Loucy (cell line): ENCODE measurements around the gene SUPT5H.

Experiments used
- H2AFZ ChIP-seq: fragments of 200-600 bp; sonication (generic); 2 replicates; pipeline ENCODE4 v1.6.0; 2016; ENCODE audit warnings: antibody characterized with exemption, mild to moderate bottlenecking, low read length, moderate library complexity
- H3F3A ChIP-seq: fragments of 200-600 bp; 2 replicates; pipeline ENCODE4 v1.6.0; 2016; ENCODE audit warnings: antibody characterized with exemption, low read depth, mild to moderate bottlenecking
- H3K27me3 ChIP-seq: fragments of 200-600 bp; sonication (generic); 2 replicates; pipeline ENCODE4 v1.6.1; 2014; ENCODE audit warnings: low read length, mild to moderate bottlenecking; ENCODE audit not compliant: insufficient read depth, poor library complexity, severe bottlenecking
- H3K36me3 ChIP-seq: fragments of 200-600 bp; sonication (generic); 2 replicates; pipeline ENCODE4 v1.6.1; 2016; ENCODE audit warnings: low read length; ENCODE audit not compliant: insufficient read depth
- H3K4me1 ChIP-seq: fragments of 200-600 bp; sonication (generic); 2 replicates; pipeline ENCODE4 v1.5.1; 2014; ENCODE audit warnings: low read length, mild to moderate bottlenecking; ENCODE audit not compliant: insufficient read depth, poor library complexity, severe bottlenecking
- H3K4me2 ChIP-seq: fragments of 200-600 bp; sonication (generic); 2 replicates; pipeline ENCODE4 v1.6.0; 2014; ENCODE audit warnings: antibody characterized with exemption, low read length, low read depth, mild to moderate bottlenecking; ENCODE audit not compliant: poor library complexity, severe bottlenecking
- H3K4me3 ChIP-seq: fragments of 200-600 bp; sonication (generic); 2 replicates; pipeline ENCODE4 v1.5.1; 2014; ENCODE audit warnings: low read length, mild to moderate bottlenecking, mixed read lengths; ENCODE audit not compliant: poor library complexity, severe bottlenecking
- H3K79me2 ChIP-seq: fragments of 200-600 bp; sonication (generic); 2 replicates; pipeline ENCODE4 v1.6.1; 2014; ENCODE audit warnings: low read length; ENCODE audit not compliant: insufficient read depth
- H3K9ac ChIP-seq: fragments of 200-600 bp; sonication (generic); 2 replicates; pipeline ENCODE4 v1.6.0; 2014; ENCODE audit warnings: mild to moderate bottlenecking, low read depth, low read length, moderate library complexity; ENCODE audit not compliant: poor library complexity, severe bottlenecking
- H3K9me2 ChIP-seq: fragments of 200-600 bp; sonication (generic); replicated peaks from 2 replicates; pipeline ENCODE4 v1.6.1; 2016; ENCODE audit warnings: low read depth, low read length, mixed read lengths
- H3K9me3 ChIP-seq: fragments of 200-600 bp; sonication (generic); 2 replicates; pipeline ENCODE4 v1.6.1; 2014; ENCODE audit warnings: mild to moderate bottlenecking, antibody characterized with exemption, low read length, low read depth; ENCODE audit not compliant: insufficient read depth
- H4K20me1 ChIP-seq: fragments of 200-600 bp; sonication (generic); 2 replicates; pipeline ENCODE4 v1.6.0; 2014; ENCODE audit warnings: antibody characterized with exemption, low read length, mild to moderate bottlenecking; ENCODE audit not compliant: insufficient read depth, poor library complexity, severe bottlenecking
- CTCF ChIP-seq: fragments of 200-600 bp; sonication (generic); conservative IDR thresholded peaks from 2 replicates; pipeline ENCODE4 v1.5.1; 2014; ENCODE audit warnings: mild to moderate bottlenecking, antibody characterized with exemption, low read length
- EZH2phosphoT487 ChIP-seq: fragments of 200-600 bp; IDR thresholded peaks from 2 replicates; pipeline ENCODE4 v1.6.1; 2018; ENCODE audit warnings: antibody characterized with exemption, mild to moderate bottlenecking, moderate library complexity, borderline replicate concordance

The SUPT5H gene

GRCh38 chr19:39407410-39407659 is 38.0 kb upstream of the SUPT5H start:
- Histone ChIP-seq H2AFZ (peak overlapping the region; percentile 57; the same call in 1 of the 2 replicates), H3K4me1 (peaks cover 46% of the 10 kb centered on the region)

GRCh38 chr19:39407660-39408391 is 37.6 kb upstream of the SUPT5H start:
- Histone ChIP-seq H3K9ac (peak overlapping the region; percentile 94), H3K9me2 (no peaks in the 10 kb centered on the region), H3K4me2 (peak overlapping the region; percentile 97), H3K36me3 (no peaks in the 10 kb centered on the region), H3K4me3 (peak overlapping the region; percentile 93), H3K4me1 (peaks cover 41% of the 10 kb centered on the region), H2AFZ (no peak overlapping the region), H4K20me1 (peaks cover 26% of the 10 kb centered on the region), H3K79me2 (peaks cover 42% of the 10 kb centered on the region), H3K9me3 (no peaks in the 10 kb centered on the region), H3F3A (peaks cover 3% of the 10 kb centered on the region), H3K27me3 (peaks cover 1% of the 10 kb centered on the region)
- TF ChIP-seq CTCF (no peak), EZH2phosphoT487 (no peak)

More at GRCh38 chr19:39407410-39407659, 38.0 kb upstream of the SUPT5H start:
- peak overlapping the region; percentile 93 for H3K4me3 ChIP-seq
- peaks cover 26% of the 10 kb centered on the region for H4K20me1 ChIP-seq
- H3K36me3 ChIP-seq = no peaks in the 10 kb centered on the region
- no peaks in the 10 kb centered on the region for H3K9me2 ChIP-seq
- peak overlapping the region; percentile 94 for H3K9ac ChIP-seq
- peaks cover 3% of the 10 kb centered on the region for H3F3A ChIP-seq
- peak overlapping the region; percentile 97 for H3K4me2 ChIP-seq
- H3K9me3 ChIP-seq = no peaks in the 10 kb centered on the region
- no peaks in the 10 kb centered on the region for H3K27me3 ChIP-seq
- peaks cover 41% of the 10 kb centered on the region for H3K79me2 ChIP-seq
- TF ChIP-seq EZH2phosphoT487 (no peak), CTCF (no peak)

- H3K4me1 ChIP-seq = peaks cover 34% of the 10 kb centered on the region
- peak overlapping the region; percentile 97 for H3K4me2 ChIP-seq
- H3K36me3 ChIP-seq = no peaks in the 10 kb centered on the region
- H3K27me3 ChIP-seq = peaks cover 5% of the 10 kb centered on the region
- no peak for TF ChIP-seq EZH2phosphoT487
- TF ChIP-seq CTCF = no peak
- no peaks in the 10 kb centered on the region for H3K9me2 ChIP-seq
- H2AFZ ChIP-seq = no peak overlapping the region
- peaks cover 26% of the 10 kb centered on the region for H4K20me1 ChIP-seq
- peaks cover 3% of the 10 kb centered on the region for H3F3A ChIP-seq
- no peaks in the 10 kb centered on the region for H3K9me3 ChIP-seq
- peak overlapping the region; percentile 94 for H3K9ac ChIP-seq
- H3K4me3 ChIP-seq = peak overlapping the region; percentile 93
- H3K79me2 ChIP-seq = peaks cover 49% of the 10 kb centered on the region
Measured at GRCh38 chr19:39408392-39409207, 36.8 kb upstream of the SUPT5H start.
